Stimulated activated CD4-positive, alpha-beta T cell treated with anti-CD3 and anti-CD28 coated beads, Interleukin-15, amount 100 ng/mL, for 1 hour (primary cell): Measurements from ENCODE around the gene GABBR2.

ENCODE experiments used
- DNase-seq, 2 donors: peaks; one replicate each; pipeline ENCODE4 v3.0.0-alpha.2; 2020; ENCODE audit warnings: low read depth in 1 of 2, low spot score in 1 of 2

Gene GABBR2

DNA sequence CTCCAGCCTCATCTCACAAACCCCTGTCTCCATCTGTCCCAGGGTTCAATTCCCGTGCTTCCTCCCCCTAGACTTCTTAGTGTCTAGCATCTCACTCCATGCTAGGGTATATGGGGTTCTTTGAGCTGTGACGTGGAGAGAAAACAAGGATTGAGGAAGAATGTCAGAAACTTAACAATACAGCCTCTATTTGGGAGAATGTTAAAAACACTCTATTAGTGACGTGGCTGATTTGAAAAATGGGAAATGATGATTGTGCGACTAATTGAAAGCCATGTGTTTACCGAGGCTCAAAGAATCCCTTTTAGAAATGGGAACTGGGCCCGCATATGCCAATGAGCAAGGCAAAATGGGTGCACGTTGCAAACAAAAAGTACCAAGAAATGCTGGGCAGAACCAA, 380.6 kb downstream of the GABBR2 start:
- no peak for DNase-seq

GRCh38 chr9:98327249-98327561, 381.5 kb downstream of the GABBR2 start:
- DNase-seq = no peak

- no peak for DNase-seq
Measured at GRCh38 chr9:98326459-98327248, 382.1 kb downstream of the GABBR2 start.

DNA sequence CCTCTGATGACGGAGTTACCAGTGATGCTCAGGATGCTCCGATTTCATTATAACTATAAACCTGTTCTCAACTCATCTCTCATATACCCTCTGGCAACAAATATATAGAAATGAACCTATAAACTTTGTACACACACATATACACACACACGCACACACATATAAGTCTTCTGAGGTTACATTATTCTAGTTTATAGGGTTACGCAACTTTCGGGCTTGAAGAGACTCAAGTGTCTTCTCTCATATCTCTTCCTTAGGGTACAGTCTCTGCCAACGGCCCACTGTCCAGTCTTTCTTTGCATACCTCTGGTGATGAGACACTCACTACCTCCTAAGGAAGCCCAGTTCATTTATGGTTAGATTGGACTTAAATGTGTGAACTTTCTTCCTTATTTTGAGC, 383.9 kb downstream of the GABBR2 start:
- no peak for DNase-seq

DNA sequence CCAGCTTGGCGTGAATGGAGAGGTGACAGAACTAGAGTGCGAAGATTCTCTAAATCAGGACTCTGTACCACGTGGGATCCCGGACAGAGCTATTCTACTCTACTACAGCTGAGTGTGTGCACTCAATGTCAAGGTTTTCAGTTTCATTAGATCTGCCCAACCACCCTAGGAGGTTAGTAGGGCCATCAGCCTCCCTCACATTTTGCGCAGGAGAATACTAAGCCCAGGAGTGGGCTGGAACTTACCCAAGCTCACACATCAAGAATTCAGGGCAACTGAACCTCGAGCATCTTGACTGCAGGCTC, 385.0 kb downstream of the GABBR2 start:
- no peak for DNase-seq

- no peak for DNase-seq
Measured at GRCh38 chr9:98323051-98323830, 385.5 kb downstream of the GABBR2 start.

- DNase-seq = no peak
Measured at GRCh38 chr9:98321269-98321668, 387.5 kb downstream of the GABBR2 start.

DNA sequence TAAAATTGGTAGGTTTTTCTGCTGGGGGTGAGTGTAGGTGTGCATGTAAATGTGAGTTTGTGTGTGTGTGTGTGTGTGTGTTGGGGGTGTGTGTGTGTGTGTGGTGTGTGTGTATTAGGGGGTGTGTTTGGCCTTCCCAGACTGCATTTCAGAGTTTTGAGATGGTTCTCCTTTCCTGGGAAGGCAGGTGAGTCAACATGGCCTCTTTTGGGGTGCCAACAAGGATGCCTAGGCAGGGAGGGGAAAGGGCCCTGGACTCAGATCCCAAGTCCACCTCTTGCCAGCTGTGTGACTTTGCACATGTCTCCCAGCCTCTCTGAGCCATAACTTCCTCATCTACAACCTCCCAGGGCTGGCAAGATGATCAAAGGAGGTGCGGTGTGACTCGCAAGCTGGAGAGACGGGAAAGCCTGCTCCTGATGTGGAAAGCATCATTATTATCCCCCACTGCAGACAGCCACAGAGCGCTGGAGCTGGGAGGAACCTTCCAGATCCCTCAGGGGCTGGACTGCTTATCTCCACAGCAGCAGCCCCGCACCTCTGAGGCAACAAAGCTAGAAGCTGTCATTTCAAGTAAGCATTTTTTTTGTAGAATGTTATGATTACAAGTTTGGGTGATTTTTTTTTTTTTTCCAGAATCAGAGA, 389.8 kb downstream of the GABBR2 start:
- no peak for DNase-seq

GRCh38 chr9:98318041-98318790, 390.5 kb downstream of the GABBR2 start:
- no peak for DNase-seq

DNA sequence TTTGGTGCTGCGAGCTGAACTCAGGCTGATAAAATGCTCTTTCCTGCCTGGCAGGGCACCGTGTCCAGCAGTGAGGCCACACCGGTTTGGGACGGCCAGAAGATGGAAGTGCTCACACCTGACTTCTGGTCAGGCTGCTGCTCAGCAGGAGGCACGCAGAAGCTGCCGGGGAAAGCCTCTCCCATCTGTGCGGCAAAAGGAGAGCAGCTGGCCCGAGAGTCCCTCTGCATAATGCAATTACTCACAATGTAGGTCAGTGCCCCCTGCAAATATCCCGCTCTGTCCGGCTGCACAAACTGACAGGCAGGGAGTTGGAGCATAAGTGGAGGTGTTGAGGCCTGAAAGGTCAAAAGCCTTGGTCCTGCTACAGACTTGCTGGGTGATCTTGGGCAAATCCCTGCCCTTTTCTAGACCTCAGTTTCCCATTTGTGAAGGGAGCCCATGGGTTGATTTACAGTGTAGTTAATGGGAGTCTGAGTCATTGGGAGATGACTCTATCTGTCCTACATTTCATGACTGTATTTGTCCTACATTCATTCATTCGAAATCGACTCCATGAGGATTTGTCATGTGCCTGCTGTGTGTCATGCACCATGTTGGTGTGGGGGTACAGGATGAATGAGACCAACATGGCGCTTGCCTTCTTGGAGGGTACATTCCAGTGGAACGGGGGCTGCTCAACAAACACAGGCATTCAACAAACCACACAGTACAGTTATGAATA, 391.4 kb downstream of the GABBR2 start:
- no peak for DNase-seq

GRCh38 chr9:98316445-98317133, 392.1 kb downstream of the GABBR2 start:
- no peak for DNase-seq

DNA sequence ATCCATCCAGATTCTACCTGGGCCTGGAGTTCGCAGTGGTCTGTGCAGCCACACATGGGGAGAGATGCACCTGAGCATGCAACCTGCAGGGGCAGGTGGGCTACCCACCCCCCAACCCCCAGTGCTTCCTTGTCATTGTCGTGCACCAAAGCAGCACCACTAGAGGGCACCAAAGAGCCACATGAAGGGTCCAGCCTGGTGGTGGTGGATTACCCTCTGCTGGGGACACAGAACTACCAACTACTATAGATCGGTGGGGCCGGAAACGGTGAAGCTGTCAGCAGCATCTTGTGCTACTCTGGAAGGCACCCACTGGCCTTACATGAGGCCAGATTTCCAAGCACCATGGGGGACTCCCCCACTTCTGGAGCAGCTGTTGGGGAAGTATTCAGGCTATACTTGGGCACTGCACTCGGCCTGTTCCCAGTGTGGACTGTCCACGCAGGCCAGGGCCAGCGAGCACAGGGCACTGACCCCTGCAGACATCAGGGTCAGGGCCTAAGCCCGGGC, 393.1 kb downstream of the GABBR2 start:
- DNase-seq = peak; percentile 40 to 52

DNA sequence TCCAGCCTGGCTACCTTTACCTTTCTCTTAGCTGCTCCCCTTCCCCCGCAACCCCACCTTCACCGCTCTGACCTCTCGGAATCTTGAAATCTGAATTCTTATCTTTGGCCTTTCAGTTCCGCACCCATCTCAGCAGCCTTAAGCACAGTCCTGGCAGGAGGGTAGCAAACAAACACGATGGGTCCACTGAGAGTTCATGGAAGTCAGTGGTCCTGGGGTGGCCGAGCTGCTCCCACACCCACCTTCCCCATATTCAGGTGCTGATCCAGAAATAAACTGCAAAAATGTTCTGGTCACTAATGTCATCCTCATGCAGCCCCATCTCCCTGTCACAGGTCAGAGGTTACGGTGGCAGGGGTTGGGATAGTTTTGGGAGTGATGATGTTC, 393.7 kb downstream of the GABBR2 start:
- no peak for DNase-seq

GRCh38 chr9:98314381-98315066, 394.2 kb downstream of the GABBR2 start:
- DNase-seq = no peak

DNA sequence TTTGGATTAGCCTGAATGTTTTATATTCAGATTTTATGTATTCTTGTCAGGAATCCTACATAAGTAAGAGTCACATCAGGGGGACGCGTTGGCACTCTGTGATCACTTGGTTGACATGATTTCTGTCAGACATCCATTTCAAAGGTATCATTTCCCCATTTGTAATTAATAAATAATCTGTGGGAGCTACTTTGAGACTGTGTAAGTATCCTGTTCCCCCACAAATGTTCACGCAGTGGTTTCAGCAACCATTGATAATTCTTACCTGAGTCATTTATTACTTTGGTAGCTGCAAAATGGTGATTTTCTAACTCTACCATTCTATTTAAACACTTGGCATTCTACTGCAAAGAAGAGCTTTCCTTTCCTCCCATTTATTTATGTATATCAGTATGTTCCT, 396.4 kb downstream of the GABBR2 start:
- DNase-seq = no peak

GRCh38 chr9:98311541-98311940, 397.2 kb downstream of the GABBR2 start:
- no peak for DNase-seq

DNA sequence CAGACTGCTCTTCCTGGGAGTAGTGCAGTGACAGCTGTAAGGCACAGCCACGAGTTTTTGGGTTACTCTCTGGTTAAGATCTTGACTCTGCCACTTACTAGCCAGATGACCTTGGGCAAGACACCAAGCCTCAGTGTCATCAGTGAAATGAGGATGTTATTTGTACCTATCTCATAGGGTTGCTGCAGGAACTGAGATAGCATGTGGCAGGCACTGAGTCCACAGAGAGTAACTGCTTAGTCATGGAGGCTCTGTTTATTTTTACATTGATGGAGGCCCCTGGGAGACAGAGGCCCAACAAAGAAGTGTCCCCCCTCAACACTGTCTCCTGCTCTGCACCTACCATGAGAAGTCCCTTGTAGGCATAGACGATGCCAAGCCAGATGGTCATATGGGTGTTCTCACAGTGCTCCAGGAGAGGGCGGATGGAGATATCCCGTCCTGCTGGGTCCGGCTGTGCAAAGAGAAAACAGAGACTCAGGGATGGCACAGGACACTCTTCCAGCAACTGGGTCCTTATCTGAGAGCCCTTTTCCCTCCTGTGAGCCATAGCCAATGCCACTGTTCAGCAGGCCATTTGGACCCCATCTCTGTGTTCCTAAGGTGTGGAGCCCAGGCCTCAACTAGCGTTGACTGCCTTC, 397.9 kb downstream of the GABBR2 start:
- DNase-seq = no peak

DNA sequence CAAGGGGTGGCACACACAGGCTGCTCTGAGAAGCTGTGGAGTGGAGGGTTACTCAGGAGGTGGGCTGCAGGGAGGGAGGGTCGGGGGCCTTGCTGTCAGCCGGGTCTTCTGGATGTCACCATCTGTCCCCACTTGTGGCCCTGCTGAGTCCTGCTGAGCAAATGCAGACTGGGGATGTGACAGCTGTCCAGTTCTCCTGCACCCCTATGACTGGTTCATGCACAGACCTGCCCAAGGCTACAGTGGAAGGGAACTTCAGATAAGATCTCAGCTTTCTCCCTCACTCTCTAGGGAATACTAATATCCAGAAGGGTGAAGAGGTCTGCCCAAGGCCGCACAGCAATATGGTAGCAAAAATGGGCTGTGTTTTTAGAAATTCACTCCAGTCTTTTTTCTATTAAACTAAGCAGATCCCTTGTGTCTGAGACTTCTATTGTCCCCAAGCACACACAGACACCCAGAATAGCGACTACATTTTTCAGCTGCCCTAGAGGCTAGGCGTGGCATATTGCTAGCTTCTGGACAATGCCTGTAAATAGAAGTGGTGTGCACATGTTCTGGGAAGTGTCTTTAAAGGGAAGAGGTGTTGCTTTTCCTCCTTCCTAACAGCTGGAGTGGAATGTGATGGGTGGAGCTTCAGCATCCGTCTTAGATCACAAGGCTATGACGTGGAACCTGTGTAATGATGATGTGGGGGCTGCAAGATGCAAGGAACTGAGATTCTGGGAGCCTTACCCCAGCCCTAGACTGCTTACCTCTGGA, 402.2 kb downstream of the GABBR2 start:
- no peak for DNase-seq
